ENCODE measurements around the gene PRIM2.
"Not testable (repeated sequence)": the region's sequence is repeated elsewhere in the genome, so short reads cannot be mapped to it uniquely, and the experiment has no call there.

Gene PRIM2

DNA sequence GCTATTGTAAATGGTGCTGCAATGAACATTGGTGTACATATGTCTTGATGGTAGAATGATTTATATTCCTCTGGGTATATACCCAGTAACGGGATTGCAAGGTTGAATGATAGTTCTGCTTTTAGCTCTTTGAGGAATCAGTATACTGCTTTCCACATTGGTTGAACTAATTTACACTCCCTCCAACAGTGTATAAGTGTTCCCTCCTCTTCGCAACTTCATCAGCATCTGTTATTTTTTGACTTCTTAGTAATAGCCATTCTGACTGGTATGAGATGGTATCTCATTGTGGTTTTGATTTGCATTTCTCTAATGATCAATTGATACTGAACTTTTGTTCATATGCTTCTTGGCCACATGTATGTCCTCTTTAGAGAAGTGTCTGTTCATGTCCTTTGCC lies 73.4 kb downstream of the PRIM2 start:
- not testable (repeated sequence) for H3K4me3 ChIP-seq (ENCODE audit: low read length)

DNA sequence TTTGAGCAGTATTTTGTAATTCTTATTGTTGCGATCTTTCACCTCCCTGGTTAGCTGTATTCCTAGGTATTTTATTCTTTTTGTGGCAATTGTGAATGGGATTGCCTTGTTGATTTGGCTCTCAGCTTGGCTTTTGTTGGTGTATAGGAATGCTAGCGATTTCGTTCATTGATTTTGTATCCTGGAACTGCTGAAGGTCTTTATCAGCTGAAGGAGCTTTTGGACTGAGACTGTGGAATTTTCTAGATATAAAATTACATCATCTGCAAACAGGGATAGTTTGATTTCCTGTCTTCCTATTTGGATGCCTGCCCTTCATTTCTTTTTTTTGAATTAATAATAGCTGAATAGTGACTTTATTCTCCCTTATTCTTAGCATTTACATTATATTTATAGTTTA lies 74.6 kb downstream of the PRIM2 start:
- not testable (repeated sequence) for H3K4me3 ChIP-seq (ENCODE audit: low read length)

- not testable (repeated sequence) for H3K4me3 ChIP-seq (ENCODE audit: low read length)
Measured at GRCh38 chr6:57419341-57419740, 101.9 kb downstream of the PRIM2 start.

- TF ChIP-seq ZNF274 (IDR thresholded peaks at IDR 0.05; ENCODE audit: low read depth, low read length) = no peak
- H3K4me3 ChIP-seq (ENCODE audit: low read length) = no peak overlapping the region
Measured at GRCh38 chr6:57421503-57421902, 104.1 kb downstream of the PRIM2 start.

- TF ChIP-seq ZNF274 (IDR thresholded peaks at IDR 0.05; ENCODE audit: low read depth, low read length) = no peak
- H3K4me3 ChIP-seq (ENCODE audit: low read length) = no peak overlapping the region
Measured at GRCh38 chr6:57423468-57423867, 106.0 kb downstream of the PRIM2 start.

DNA sequence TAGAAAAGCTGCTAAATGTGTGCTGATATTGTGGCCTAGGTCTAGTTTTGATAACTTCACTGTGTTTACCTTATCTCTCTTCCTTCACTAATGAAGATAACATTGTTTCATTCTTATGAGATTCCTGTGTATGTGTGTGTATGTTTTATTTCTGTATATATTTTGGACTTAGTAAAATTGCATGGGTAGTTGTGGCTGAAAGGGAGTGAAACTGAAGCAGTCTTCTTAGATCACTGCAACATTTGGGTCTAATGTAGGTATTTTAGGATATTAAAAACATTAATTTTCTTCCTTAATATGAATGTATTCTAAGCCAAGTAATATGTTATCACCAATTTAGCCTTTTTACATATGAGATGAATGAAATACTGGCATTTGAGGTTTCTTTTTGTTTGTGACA lies 114.3 kb downstream of the PRIM2 start:
- not testable (repeated sequence) for H3K4me3 ChIP-seq (ENCODE audit: low read length)

GRCh38 chr6:57432157-57432556 lies 114.7 kb downstream of the PRIM2 start:
- H3K4me3 ChIP-seq (ENCODE audit: low read length) = no peak overlapping the region
- TF ChIP-seq ZNF274 (IDR thresholded peaks at IDR 0.05; ENCODE audit: low read depth, low read length) = no peak

DNA sequence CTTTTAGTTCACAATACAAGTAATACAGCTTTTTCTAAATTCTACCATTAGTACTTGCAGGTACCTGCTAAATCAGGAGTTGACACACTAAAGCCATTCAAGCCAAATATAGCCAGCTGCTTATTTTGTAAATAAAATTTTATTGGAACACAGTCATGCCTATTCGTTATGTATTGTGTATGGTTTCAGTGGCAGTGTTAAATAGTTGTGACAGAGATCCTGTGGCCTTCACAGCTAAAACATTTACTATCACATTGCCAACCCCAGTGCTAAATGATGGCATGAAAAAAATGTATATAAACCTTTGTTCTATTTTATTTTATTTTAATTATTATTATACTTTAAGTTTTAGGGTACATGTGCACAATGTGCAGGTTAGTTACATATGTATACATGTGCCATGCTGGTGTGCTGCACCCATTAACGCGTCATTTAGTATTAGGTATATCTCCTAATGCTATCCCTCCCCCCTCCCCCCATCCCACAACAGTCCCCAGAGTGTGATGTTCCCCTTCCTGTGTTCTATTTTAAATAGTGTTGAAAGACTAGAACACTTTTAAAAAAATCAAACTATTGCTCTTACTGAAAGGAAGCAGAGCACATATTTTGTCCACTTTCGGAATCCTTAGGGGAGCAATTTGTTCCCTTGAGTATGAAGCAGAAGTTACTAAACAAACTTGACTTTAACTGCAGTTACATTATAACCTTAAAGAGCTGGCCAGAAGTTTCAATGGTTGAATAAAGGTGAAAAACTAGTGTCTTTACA lies 115.7 kb downstream of the PRIM2 start:
- TF ChIP-seq ZNF274 (IDR thresholded peaks at IDR 0.05; ENCODE audit: low read depth, low read length) = no peak
- no peak overlapping the region for H3K4me3 ChIP-seq (ENCODE audit: low read length)

- not testable (repeated sequence) for H3K4me3 ChIP-seq (ENCODE audit: low read length)
Measured at GRCh38 chr6:57433790-57434189, 116.4 kb downstream of the PRIM2 start.

GRCh38 chr6:57434944-57435343 lies 117.5 kb downstream of the PRIM2 start:
- TF ChIP-seq ZNF274 (IDR thresholded peaks at IDR 0.05; ENCODE audit: low read depth, low read length) = no peak
- H3K4me3 ChIP-seq (ENCODE audit: low read length) = no peak overlapping the region

- H3K4me3 ChIP-seq (ENCODE audit: low read length) = no peak overlapping the region
- TF ChIP-seq ZNF274 (IDR thresholded peaks at IDR 0.05; ENCODE audit: low read depth, low read length) = no peak
Measured at GRCh38 chr6:57435475-57436160, 118.2 kb downstream of the PRIM2 start.

DNA sequence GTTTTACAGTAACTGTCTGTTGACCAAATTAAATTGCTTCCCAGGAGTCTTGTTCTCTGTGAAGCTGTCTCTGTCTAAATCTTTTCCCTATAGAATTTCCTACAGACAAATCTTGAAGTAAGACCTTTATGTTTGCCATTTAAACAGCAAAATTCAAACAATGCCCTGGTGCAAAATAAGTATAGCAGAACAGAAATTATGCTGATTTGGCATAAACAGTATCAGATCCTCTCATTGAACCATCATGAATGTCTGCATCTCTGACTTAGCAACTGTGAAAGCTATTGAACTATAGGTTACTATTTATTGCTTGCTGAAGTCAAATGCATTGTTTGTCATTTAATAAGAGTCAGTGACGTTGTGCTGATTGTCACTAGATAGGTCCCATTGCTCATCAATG lies 123.3 kb downstream of the PRIM2 start:
- not testable (repeated sequence) for H3K4me3 ChIP-seq (ENCODE audit: low read length)

- H3K4me3 ChIP-seq (ENCODE audit: low read length) = not testable (repeated sequence)
Measured at GRCh38 chr6:57442133-57442532, 124.7 kb downstream of the PRIM2 start.

DNA sequence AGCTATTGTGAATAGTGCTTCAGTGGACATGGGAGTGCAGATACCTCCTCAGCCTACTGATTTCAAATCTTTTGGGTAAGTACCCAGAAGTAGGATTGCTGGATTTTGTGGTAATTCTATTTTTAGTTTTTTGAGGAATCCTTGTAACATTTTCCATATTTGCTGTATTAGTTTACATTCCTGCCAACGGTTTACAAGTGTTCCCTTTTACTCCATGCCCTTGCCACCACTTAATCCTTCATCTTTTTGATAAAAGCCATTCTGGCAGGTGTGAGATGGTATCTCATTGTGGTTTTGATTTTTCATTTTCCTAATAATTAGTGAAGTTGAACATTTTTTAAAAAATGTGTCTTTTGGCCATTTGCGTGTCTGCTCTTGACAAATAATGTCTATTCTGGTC lies 125.8 kb downstream of the PRIM2 start:
- not testable (repeated sequence) for H3K4me3 ChIP-seq (ENCODE audit: low read length)

GRCh38 chr6:57444787-57445186 lies 127.4 kb downstream of the PRIM2 start:
- H3K4me3 ChIP-seq (ENCODE audit: low read length) = not testable (repeated sequence)

DNA sequence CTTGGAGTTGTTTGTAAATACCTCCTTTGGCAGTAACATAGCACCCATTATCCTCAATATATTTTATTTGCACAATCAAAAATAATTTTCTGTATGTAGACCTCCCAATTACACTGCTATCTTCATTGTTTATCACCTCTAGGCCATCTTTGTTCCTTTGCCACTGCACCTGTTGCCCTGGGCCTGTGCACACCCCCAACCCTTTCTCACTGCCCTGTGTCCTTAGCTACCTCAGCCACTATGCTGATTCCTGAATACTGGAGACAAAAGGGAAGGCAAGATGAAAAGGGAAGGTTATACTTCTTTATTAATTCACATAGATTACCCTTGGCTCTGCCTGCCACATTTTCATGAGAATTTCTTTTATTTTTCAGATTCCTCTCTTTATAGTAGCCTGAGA lies 127.9 kb downstream of the PRIM2 start:
- H3K4me3 ChIP-seq (ENCODE audit: low read length) = not testable (repeated sequence)

GRCh38 chr6:57445790-57446468 lies 128.5 kb downstream of the PRIM2 start:
- H3K4me3 ChIP-seq (ENCODE audit: low read length) = not testable (repeated sequence)

DNA sequence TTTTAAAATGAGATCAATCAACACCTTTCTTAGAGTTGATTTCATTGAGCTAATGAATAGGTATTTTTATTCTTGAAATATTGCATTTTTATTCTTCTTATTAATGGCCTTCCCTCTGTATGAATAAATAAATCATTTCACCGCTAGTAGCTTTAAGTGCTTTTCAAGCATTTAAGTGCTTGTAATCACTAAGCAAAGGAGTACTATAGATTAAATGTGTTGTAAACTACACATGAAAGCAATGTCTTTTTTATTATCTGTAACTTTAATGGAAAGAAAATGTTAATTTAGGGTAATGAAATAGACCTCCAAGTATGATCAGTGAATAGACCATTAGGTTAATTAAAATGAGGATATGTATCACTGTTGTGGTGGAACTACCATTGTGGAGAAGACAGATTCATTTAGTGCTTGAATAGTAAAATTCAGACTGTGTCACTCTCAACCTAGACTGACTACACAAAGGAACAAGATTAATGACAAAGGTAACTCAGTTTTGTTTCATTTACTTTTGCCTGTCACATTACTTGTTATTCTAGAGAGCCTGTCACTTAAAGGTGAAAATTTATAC lies 132.2 kb downstream of the PRIM2 start:
- H3K4me3 ChIP-seq (ENCODE audit: low read length) = not testable (repeated sequence)

DNA sequence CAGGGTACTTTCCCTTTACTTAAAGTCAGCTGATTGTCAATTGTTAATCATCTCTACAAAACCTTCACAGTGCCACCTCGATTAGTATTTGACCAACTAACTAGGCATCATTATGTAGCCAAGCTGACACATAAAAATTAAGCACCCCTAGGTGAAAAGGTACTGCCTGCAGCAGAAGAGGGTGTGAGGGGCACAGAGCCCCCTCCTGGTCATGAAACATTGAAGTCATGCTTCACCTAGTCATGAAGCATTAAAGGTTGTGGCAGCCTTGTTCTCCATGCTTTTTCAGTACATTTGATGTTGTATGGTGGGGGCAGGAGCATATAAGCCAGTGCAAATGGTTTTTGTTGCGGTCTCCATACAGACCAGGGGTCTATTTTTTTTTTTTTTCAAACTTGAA lies 142.4 kb downstream of the PRIM2 start:
- H3K4me3 ChIP-seq (ENCODE audit: low read length) = not testable (repeated sequence)

GRCh38 chr6:57461022-57461421 lies 143.6 kb downstream of the PRIM2 start:
- not testable (repeated sequence) for H3K4me3 ChIP-seq (ENCODE audit: low read length)

DNA sequence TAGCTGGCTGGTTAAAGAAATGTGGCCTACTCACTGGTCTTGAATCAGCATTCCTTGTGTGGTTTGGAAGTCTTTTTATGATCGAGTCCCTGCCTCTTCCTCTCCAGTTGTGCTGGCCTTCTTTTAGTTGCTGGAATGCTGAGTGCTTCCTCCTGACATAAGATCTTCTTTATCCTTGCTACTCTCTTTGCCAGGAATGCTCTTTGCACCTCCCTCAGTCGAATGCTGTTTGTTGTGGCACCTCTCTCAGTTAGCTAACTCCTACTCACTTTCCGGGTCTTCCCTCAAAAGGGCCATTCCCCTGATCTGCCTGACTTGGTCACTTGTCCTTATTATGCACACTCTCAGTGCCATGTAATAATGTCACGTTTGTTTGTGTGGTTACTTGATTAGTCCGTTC lies 146.4 kb downstream of the PRIM2 start:
- H3K4me3 ChIP-seq (ENCODE audit: low read length) = not testable (repeated sequence)
